CD8-positive, alpha-beta memory T cell (primary cell): ENCODE results near the gene TAS2R30. TPM values are rescaled to one million over a fixed set of nuclear protein-coding genes. Genes with fewer than 3 reads are reported as not detected.

Experiments used
- CTCF ChIA-PET: fragments of 350-600 bp; sonication (Branson Sonifier 250); formaldehyde crosslinking; loops from one replicate; lab custom pipeline; 2021; ENCODE audit warnings: antibody characterized with exemption; lab: Charles Lee
- POLR2A ChIA-PET: fragments of 350-600 bp; sonication (Branson Sonifier 250); formaldehyde crosslinking; loops from one replicate; lab custom pipeline; 2021; ENCODE audit warnings: antibody characterized with exemption; lab: Charles Lee
- DNase-seq, 5 donors: peaks; one replicate each; pipeline versions ENCODE4 v3.0.0 to v3.0.0-alpha.2; 2020 to 2022; ENCODE audit warnings: mixed read lengths in 1 of 5
- H3K27ac ChIP-seq: one replicate; pipeline ENCODE4 v1.7.0; 2013; ENCODE audit warnings: low read depth, mild to moderate bottlenecking, low read length, moderate library complexity
- H3K27me3 ChIP-seq: 2 replicates; pipeline ENCODE4 v1.7.0; 2013; ENCODE audit warnings: low read length, mild to moderate bottlenecking; ENCODE audit not compliant: insufficient read depth, poor library complexity, severe bottlenecking
- H3K36me3 ChIP-seq: 2 replicates; pipeline ENCODE4 v1.7.0; 2013; ENCODE audit warnings: mild to moderate bottlenecking, low read length, moderate library complexity; ENCODE audit not compliant: insufficient read depth
- H3K4me1 ChIP-seq: 2 replicates; pipeline ENCODE4 v1.7.0; 2013; ENCODE audit warnings: mild to moderate bottlenecking, low read length, moderate library complexity; ENCODE audit not compliant: insufficient read depth
- H3K4me3 ChIP-seq: 2 replicates; pipeline ENCODE4 v1.7.0; 2013; ENCODE audit warnings: mild to moderate bottlenecking, low read length
- H3K9me3 ChIP-seq: 2 replicates; pipeline ENCODE4 v1.7.0; 2013; ENCODE audit warnings: mild to moderate bottlenecking, low read length
- H3K27ac Mint-ChIP-seq, 8 donors: one replicate each; pipeline ENCODE4 v1.8.0; 2020 to 2021; ENCODE audit warnings: mixed read lengths in 8 of 8, mild to moderate bottlenecking in 6 of 8, inconsistent platforms in 3 of 8, moderate library complexity in 3 of 8
- H3K27me3 Mint-ChIP-seq, 2 donors: one replicate each; pipeline ENCODE4 v1.8.0; 2020 to 2021; ENCODE audit warnings: mixed read lengths in 2 of 2, mild to moderate bottlenecking in 1 of 2, moderate library complexity in 1 of 2
- H3K36me3 Mint-ChIP-seq, 3 donors: one replicate each; pipeline ENCODE4 v1.8.0; 2020 to 2021; ENCODE audit warnings: mixed read lengths in 3 of 3, inconsistent platforms in 1 of 3, mild to moderate bottlenecking in 1 of 3
- H3K4me1 Mint-ChIP-seq, 3 donors: one replicate each; pipeline ENCODE4 v1.8.0; 2020 to 2021; ENCODE audit warnings: mixed read lengths in 3 of 3, inconsistent platforms in 1 of 3, mild to moderate bottlenecking in 1 of 3
- H3K4me3 Mint-ChIP-seq, 7 donors: one replicate each; pipeline ENCODE4 v1.8.0; 2020 to 2021; ENCODE audit warnings: mixed read lengths in 7 of 7, mild to moderate bottlenecking in 6 of 7, moderate library complexity in 4 of 7, inconsistent platforms in 2 of 7
- H3K9me3 Mint-ChIP-seq, 5 donors: one replicate each; pipeline ENCODE4 v1.8.0; 2020 to 2022; ENCODE audit warnings: mixed read lengths in 5 of 5, mild to moderate bottlenecking in 3 of 5, moderate library complexity in 2 of 5, inconsistent platforms in 1 of 5
- polyA plus RNA-seq: library from polyadenylated mRNA; unstranded; fragments of 300-500 nt; fragmentation: Illumina TruSeq; gene quantifications from one replicate; pipeline ENCODE4 v1.2.3, GENCODE V29; 2021
- total RNA-seq, 2 experiments: library from RNA; stranded (reverse); gene quantifications; one replicate each; pipeline ENCODE4 v1.2.3, GENCODE V29; 2021

The TAS2R30 gene, protein sequence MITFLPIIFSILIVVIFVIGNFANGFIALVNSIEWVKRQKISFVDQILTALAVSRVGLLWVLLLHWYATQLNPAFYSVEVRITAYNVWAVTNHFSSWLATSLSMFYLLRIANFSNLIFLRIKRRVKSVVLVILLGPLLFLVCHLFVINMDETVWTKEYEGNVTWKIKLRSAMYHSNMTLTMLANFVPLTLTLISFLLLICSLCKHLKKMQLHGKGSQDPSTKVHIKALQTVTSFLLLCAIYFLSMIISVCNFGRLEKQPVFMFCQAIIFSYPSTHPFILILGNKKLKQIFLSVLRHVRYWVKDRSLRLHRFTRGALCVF
- total RNA-seq, result 1 to 10 TPM in 1 of 2 experiments, under 1 TPM in 1; 0.94 to 1.3 TPM
- polyA plus RNA-seq, result not detected

DNA sequence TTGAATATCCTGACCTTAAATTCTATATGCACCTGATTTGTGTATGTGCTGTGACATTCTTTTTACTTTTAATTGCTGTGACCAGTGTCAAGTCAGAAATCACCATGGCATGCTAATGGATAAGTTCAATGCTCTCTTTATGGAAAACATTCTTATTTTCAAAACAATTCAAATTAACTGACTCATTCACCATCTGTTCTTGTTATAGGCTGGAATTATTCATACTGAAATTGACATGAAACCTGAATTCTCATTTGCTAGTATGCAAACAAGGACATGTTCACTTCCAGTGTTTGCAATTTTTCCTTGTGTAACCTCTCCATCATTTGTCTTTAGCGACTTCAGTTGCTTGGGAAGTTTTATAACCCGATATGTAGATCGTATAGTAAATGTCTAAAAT, at the start of gene TAS2R30:
Gene TAS2R30, minus strand, starts transcription at position 340 of the 400 bp plus-strand sequence. CDS start 400 bp downstream, outside the sequence.
- Histone ChIP-seq H3K27me3 (no peaks in the 10 kb centered on the region), H3K9me3 (no peaks in the 10 kb centered on the region), H3K36me3 (no peaks in the 10 kb centered on the region), H3K4me1 (no peaks in the 10 kb centered on the region), H3K4me3 (no peak within 1 kb of the TSS), H3K27ac (no peak within 1 kb of the TSS)
- ChIA-PET CTCF (no interaction called here), POLR2A (no interaction called here)
- Mint-ChIP-seq H3K36me3 (peaks cover 7 to 11% (median 11%) of the 10 kb centered on the region in 3 donors), H3K27ac (peak within 1 kb of the TSS in 3 of 8 donors; percentile 27 to 85 (median 50)), H3K9me3 (no peaks in the 10 kb centered on the region), H3K4me3 (no peak within 1 kb of the TSS), H3K4me1 (peaks cover 33 to 57% (median 51%) of the 10 kb centered on the region in 3 donors), H3K27me3 (no peaks in the 10 kb centered on the region)
- DNase-seq, result no peak

GRCh38 chr12:11183011-11183410, 48.6 kb upstream of the TAS2R30 start:
- H3K9me3 ChIP-seq, result no peaks in the 10 kb centered on the region
- H3K36me3 Mint-ChIP-seq, result peaks cover 0 to 3% (median 0%) of the 10 kb centered on the region in 3 donors
- H3K4me3 ChIP-seq, result no peak overlapping the region
- H3K36me3 ChIP-seq, result no peaks in the 10 kb centered on the region
- no peaks in the 10 kb centered on the region for H3K4me1 Mint-ChIP-seq
- ChIA-PET POLR2A (no interaction called here), CTCF (no interaction called here)
- no peaks in the 10 kb centered on the region for H3K9me3 Mint-ChIP-seq
- no peaks in the 10 kb centered on the region for H3K27me3 Mint-ChIP-seq
- no peak overlapping the region for H3K4me3 Mint-ChIP-seq
- no peak overlapping the region for H3K27ac ChIP-seq
- DNase-seq, result no peak
- no peak overlapping the region for H3K27ac Mint-ChIP-seq
- H3K4me1 ChIP-seq, result no peaks in the 10 kb centered on the region
- H3K27me3 ChIP-seq, result no peaks in the 10 kb centered on the region

- CTCF ChIA-PET, result no interaction called here
- H3K27me3 Mint-ChIP-seq, result no peaks in the 10 kb centered on the region
- H3K27ac Mint-ChIP-seq, result no peak overlapping the region
- H3K4me3 ChIP-seq, result no peak overlapping the region
- H3K36me3 ChIP-seq, result no peaks in the 10 kb centered on the region
- POLR2A ChIA-PET, result no interaction called here
- no peaks in the 10 kb centered on the region for H3K9me3 Mint-ChIP-seq
- DNase-seq, result no peak
- no peak overlapping the region for H3K4me3 Mint-ChIP-seq
- no peak overlapping the region for H3K27ac ChIP-seq
- H3K4me1 ChIP-seq, result no peaks in the 10 kb centered on the region
- H3K4me1 Mint-ChIP-seq, result no peaks in the 10 kb centered on the region
- H3K27me3 ChIP-seq, result no peaks in the 10 kb centered on the region
- H3K9me3 ChIP-seq, result no peaks in the 10 kb centered on the region
- H3K36me3 Mint-ChIP-seq, result peaks cover 0 to 6% (median 0%) of the 10 kb centered on the region in 3 donors
Measured at GRCh38 chr12:11182529-11182928, 48.1 kb upstream of the TAS2R30 start.

DNA sequence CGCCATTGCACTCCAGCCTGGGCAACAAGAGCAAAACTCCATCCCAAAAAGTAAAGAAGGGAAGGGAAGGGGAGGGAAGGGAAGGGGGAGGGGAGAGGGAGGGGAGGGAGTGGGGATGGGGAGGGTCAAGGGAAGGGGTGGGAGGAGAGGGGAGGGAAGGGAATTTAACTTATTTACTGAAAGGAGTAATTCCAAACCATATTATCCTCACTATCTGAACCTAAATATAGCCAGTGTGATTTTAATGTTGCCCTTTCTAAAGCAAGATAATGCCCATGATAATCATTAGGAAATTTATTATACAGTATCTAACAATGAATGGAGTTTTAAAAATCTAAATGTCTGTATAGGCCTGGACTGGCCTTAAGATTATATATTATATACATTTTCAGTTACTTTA, 43.8 kb upstream of the TAS2R30 start:
- no peak for DNase-seq
- Histone ChIP-seq H3K27ac (no peak overlapping the region), H3K4me1 (peaks cover 2% of the 10 kb centered on the region), H3K27me3 (no peaks in the 10 kb centered on the region), H3K4me3 (no peak overlapping the region), H3K9me3 (no peaks in the 10 kb centered on the region), H3K36me3 (no peaks in the 10 kb centered on the region)
- Mint-ChIP-seq H3K4me1 (peaks cover 4 to 21% (median 13%) of the 10 kb centered on the region in 3 donors), H3K27ac (no peak overlapping the region), H3K27me3 (no peaks in the 10 kb centered on the region), H3K4me3 (no peak overlapping the region), H3K36me3 (peaks cover 10 to 16% (median 15%) of the 10 kb centered on the region in 3 donors), H3K9me3 (no peaks in the 10 kb centered on the region)
- ChIA-PET POLR2A (no interaction called here), CTCF (no interaction called here)

GRCh38 chr12:11174022-11174421, 39.6 kb upstream of the TAS2R30 start:
- ChIA-PET CTCF (no interaction called here), POLR2A (no interaction called here)
- H3K27me3 Mint-ChIP-seq, result no peaks in the 10 kb centered on the region
- H3K36me3 ChIP-seq, result no peaks in the 10 kb centered on the region
- H3K27ac Mint-ChIP-seq, result no peak overlapping the region
- H3K9me3 Mint-ChIP-seq, result no peaks in the 10 kb centered on the region
- no peaks in the 10 kb centered on the region for H3K27me3 ChIP-seq
- H3K9me3 ChIP-seq, result no peaks in the 10 kb centered on the region
- DNase-seq, result no peak
- H3K4me1 Mint-ChIP-seq, result peaks cover 39 to 58% (median 52%) of the 10 kb centered on the region in 3 donors
- peaks cover 31% of the 10 kb centered on the region for H3K4me1 ChIP-seq
- H3K27ac ChIP-seq, result no peak overlapping the region
- H3K36me3 Mint-ChIP-seq, result peaks cover 11 to 38% (median 18%) of the 10 kb centered on the region in 3 donors
- peak overlapping the region in 1 of 7 donors; percentile 15 for H3K4me3 Mint-ChIP-seq
- no peak overlapping the region for H3K4me3 ChIP-seq

GRCh38 chr12:11171969-11172675, 37.7 kb upstream of the TAS2R30 start:
- Histone ChIP-seq H3K9me3 (no peaks in the 10 kb centered on the region), H3K27ac (peak overlapping the region; percentile 75), H3K4me3 (peak overlapping the region; percentile 59), H3K4me1 (peaks cover 32% of the 10 kb centered on the region), H3K36me3 (no peaks in the 10 kb centered on the region), H3K27me3 (no peaks in the 10 kb centered on the region)
- peak in 1 of 5 donors; percentile 7 for DNase-seq
- H3K9me3 Mint-ChIP-seq, result no peaks in the 10 kb centered on the region
- peak overlapping the region; percentile 91 to 100 (median 98) for H3K27ac Mint-ChIP-seq
- H3K4me1 Mint-ChIP-seq, result peaks cover 56 to 74% (median 71%) of the 10 kb centered on the region in 3 donors
- POLR2A ChIA-PET, result interaction anchor here (0.6 to 0.9 kb wide), 4 partner anchors 9 to 1185 kb away, joined by 3 to 7 read pairs (median 4); partner anchors contain the start of gene BORCS5
- CTCF ChIA-PET, result interaction anchor here (1.1 to 2.0 kb wide), 6 partner anchors 9 to 314 kb away, joined by 3 to 8 read pairs (median 4); no protein-coding TSS in a partner anchor
- peak overlapping the region; percentile 95 to 99 (median 98) for H3K4me3 Mint-ChIP-seq
- H3K27me3 Mint-ChIP-seq, result no peaks in the 10 kb centered on the region
- H3K36me3 Mint-ChIP-seq, result peaks cover 12 to 50% (median 25%) of the 10 kb centered on the region in 3 donors

GRCh38 chr12:11171145-11171968, 36.9 kb upstream of the TAS2R30 start, which contains the start of gene SMIM10L1:
TSS of gene SMIM10L1 (plus strand) at chr12:11171194. CDS start at chr12:11171357, 163 bp downstream.
- H3K36me3 ChIP-seq, result no peaks in the 10 kb centered on the region
- DNase-seq, result peak; percentile 79 to 93 (median 83)
- no peaks in the 10 kb centered on the region for H3K9me3 ChIP-seq
- peak within 1 kb of the TSS; percentile 59 for H3K4me3 ChIP-seq
- H3K36me3 Mint-ChIP-seq, result peaks cover 12 to 53% (median 24%) of the 10 kb centered on the region in 3 donors
- peak within 1 kb of the TSS; percentile 91 to 100 (median 98) for H3K27ac Mint-ChIP-seq
- CTCF ChIA-PET, result interaction anchor here (1.1 to 2.0 kb wide), 7 partner anchors 8 to 315 kb away, joined by 3 to 8 read pairs (median 4); no protein-coding TSS in a partner anchor
- H3K27ac ChIP-seq, result peak within 1 kb of the TSS; percentile 75
- no peaks in the 10 kb centered on the region for H3K27me3 ChIP-seq
- peak within 1 kb of the TSS; percentile 95 to 99 (median 98) for H3K4me3 Mint-ChIP-seq
- H3K27me3 Mint-ChIP-seq, result no peaks in the 10 kb centered on the region
- POLR2A ChIA-PET, result interaction anchor here (0.5 to 1.3 kb wide), 7 partner anchors 8 to 1901 kb away, joined by 3 to 5 read pairs (median 3); partner anchors contain the start of gene BORCS5
- H3K4me1 Mint-ChIP-seq, result peaks cover 60 to 79% (median 75%) of the 10 kb centered on the region in 3 donors
- no peaks in the 10 kb centered on the region for H3K9me3 Mint-ChIP-seq
- H3K4me1 ChIP-seq, result peaks cover 32% of the 10 kb centered on the region
